HUES48 (cell line): ENCODE data around the gene SMYD2.

Experiments
- H3K27ac ChIP-seq: one replicate; pipeline ENCODE4 v1.7.0; 2013; ENCODE audit warnings: low read depth, low read length, inconsistent platforms
- H3K27me3 ChIP-seq: 2 replicates; pipeline ENCODE4 v1.6.1; 2013; ENCODE audit warnings: mild to moderate bottlenecking, low read length; ENCODE audit not compliant: control insufficient read depth, insufficient read depth
- H3K36me3 ChIP-seq: 2 replicates; pipeline ENCODE4 v1.6.1; 2013; ENCODE audit warnings: low read length; ENCODE audit not compliant: control insufficient read depth, insufficient read depth
- H3K4me1 ChIP-seq: 2 replicates; pipeline ENCODE4 v1.6.1; 2013; ENCODE audit warnings: mild to moderate bottlenecking, low read length; ENCODE audit not compliant: control insufficient read depth, insufficient read depth
- H3K4me3 ChIP-seq: 2 replicates; pipeline ENCODE4 v1.5.1; 2013; ENCODE audit warnings: mild to moderate bottlenecking, low read depth, low read length
- H3K9ac ChIP-seq: 2 replicates; pipeline ENCODE4 v1.6.1; 2013; ENCODE audit warnings: mild to moderate bottlenecking, low read depth, low read length, moderate library complexity
- H3K9me3 ChIP-seq: 2 replicates; pipeline ENCODE4 v1.6.1; 2013; ENCODE audit warnings: low read length; ENCODE audit not compliant: control insufficient read depth, insufficient read depth

The SMYD2 gene

DNA sequence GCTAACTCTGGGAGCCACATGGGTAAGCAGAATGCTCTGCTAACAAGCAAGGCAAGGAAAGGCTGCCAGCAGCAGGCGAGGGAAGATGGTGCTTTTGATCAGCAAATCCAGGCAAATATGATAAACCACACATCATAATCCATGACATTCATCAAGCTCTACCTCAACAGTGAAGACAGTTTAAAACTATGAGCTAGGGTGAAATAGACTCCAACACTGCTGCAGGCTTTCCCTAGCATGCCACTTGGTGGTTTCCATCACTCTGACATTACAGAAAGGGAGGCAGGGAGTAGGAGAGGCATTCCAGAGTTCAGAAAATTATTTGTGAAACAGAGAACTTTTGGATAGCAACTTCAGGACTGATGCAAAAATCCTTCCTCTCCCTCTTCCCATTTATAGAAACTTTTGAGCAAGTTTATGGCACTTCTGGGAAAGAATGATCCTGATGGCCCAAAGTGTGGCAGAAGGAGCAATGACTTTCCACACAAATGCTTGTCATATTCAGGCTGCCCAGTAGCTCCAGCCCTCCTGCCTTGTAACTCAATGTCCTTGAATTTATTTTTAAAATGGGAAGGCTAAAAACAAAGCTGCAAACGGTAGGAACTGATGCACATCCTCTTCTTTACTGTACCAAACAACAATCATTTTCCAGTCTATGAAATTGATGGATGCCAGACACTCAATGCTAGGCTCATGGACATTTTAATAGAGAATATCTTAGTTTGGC, 70.8 kb downstream of the SMYD2 start:
- Histone ChIP-seq H3K27me3 (no peaks in the 10 kb centered on the region), H3K27ac (no peak overlapping the region), H3K4me1 (peaks cover 27% of the 10 kb centered on the region), H3K36me3 (peaks cover 41% of the 10 kb centered on the region), H3K4me3 (no peak overlapping the region), H3K9me3 (no peaks in the 10 kb centered on the region), H3K9ac (no peak overlapping the region)

DNA sequence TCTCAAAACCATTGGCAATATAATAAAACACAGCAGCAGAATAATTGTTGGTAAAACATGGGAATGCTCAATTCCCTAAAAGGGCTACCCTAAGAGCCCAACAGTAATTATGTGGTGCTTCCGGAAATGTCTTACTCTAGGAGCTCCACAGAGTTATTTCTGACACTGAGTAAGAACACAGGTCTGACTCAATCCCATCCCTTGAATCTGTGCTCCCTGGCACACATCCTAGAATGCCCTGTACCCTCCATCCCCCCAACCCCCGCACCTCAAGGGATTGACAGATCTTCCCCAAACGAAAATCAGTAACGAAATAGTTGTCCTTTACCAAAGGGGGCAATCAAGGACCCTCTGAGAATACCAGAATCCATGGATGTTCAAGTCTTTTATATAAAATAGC, 71.9 kb downstream of the SMYD2 start:
- no peaks in the 10 kb centered on the region for H3K9me3 ChIP-seq
- H3K27ac ChIP-seq, result no peak overlapping the region
- no peak overlapping the region for H3K9ac ChIP-seq
- peaks cover 27% of the 10 kb centered on the region for H3K4me1 ChIP-seq
- H3K36me3 ChIP-seq, result peaks cover 44% of the 10 kb centered on the region
- no peak overlapping the region for H3K4me3 ChIP-seq
- no peaks in the 10 kb centered on the region for H3K27me3 ChIP-seq

DNA sequence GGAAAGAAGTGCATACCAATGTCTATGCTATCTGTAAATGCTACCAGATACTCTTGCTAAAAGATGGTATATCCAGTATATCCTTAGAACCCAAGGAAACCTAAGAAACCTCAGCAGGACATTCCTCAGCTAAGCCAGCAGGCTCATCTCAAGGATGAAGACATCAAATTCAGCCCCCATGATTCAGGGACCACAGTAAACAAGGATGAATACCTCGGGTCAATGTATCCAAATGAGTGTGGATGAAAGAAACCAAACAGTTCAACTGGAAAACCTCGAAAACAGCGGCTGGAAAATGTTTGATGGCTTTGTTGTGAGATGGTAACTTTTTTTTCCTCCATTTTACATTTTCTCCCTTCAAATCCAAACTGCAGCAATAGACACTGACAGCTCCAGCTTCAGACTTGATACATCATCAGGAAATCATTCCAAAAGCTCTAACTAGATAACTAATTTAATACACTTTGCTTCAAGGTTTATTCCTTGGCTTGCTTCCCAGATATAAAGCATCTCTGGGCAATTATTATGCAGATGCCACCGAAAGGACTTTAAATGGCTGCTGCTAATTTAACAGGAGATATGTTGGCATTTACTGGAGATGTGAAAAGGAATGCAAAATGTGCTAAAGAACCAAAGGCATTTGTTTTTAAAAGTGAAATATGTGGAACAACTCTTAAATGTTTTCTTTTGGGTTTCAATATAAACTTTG, 73.6 kb downstream of the SMYD2 start:
- H3K4me3 ChIP-seq, result no peak overlapping the region
- peaks cover 20% of the 10 kb centered on the region for H3K4me1 ChIP-seq
- H3K9me3 ChIP-seq, result no peaks in the 10 kb centered on the region
- H3K27me3 ChIP-seq, result no peaks in the 10 kb centered on the region
- H3K27ac ChIP-seq, result no peak overlapping the region
- H3K36me3 ChIP-seq, result peaks cover 47% of the 10 kb centered on the region
- no peak overlapping the region for H3K9ac ChIP-seq

DNA sequence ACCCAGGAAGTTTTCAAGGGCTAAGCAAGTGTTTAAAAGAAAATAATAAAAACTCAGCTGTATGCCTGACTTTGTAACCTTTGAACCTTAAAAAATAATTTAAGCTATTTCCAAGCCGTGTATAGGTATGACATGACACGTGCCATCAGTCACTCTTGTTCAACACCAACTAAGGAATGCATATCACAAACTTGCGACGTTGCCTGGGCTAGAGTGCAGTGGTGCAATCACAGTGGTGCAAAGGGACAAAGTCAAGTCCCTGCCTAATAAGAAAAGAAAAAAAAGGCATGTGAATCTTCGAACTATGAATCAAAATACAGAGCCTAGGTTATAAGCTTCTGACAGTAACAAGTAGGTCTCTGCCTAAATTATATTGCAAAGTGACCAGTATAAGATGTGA, 79.2 kb downstream of the SMYD2 start:
- H3K27ac ChIP-seq, result no peak overlapping the region
- no peak overlapping the region for H3K4me3 ChIP-seq
- no peaks in the 10 kb centered on the region for H3K9me3 ChIP-seq
- peaks cover 81% of the 10 kb centered on the region for H3K36me3 ChIP-seq
- no peak overlapping the region for H3K9ac ChIP-seq
- H3K4me1 ChIP-seq, result peaks cover 5% of the 10 kb centered on the region
- no peaks in the 10 kb centered on the region for H3K27me3 ChIP-seq

GRCh38 chr1:214360525-214361164, 79.7 kb downstream of the SMYD2 start:
- Histone ChIP-seq H3K9ac (no peak overlapping the region), H3K9me3 (no peaks in the 10 kb centered on the region), H3K4me3 (no peak overlapping the region), H3K27me3 (no peaks in the 10 kb centered on the region), H3K27ac (no peak overlapping the region), H3K36me3 (peaks cover 82% of the 10 kb centered on the region), H3K4me1 (no peaks in the 10 kb centered on the region)

DNA sequence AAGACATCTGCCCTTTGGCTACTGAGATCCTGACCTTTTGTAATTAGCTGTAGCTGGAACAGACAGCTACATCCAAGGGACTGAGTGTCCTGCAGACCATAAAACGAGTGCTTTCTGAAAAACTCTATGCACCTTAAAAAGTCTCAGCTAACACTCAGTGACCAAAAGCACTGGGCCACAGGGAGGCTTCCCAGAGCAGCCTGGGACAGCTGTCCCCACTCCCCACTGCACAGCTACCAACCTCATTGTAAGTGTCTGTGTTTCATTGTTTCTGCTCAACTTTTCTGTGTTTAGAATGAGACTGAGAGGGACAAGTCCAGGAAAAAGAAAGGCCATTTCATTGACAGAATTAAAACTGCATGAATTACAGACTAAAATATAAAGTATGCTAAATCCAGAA, 80.7 kb downstream of the SMYD2 start:
- H3K9me3 ChIP-seq, result no peaks in the 10 kb centered on the region
- no peak overlapping the region for H3K27ac ChIP-seq
- no peaks in the 10 kb centered on the region for H3K27me3 ChIP-seq
- no peak overlapping the region for H3K9ac ChIP-seq
- no peaks in the 10 kb centered on the region for H3K4me1 ChIP-seq
- no peak overlapping the region for H3K4me3 ChIP-seq
- peaks cover 78% of the 10 kb centered on the region for H3K36me3 ChIP-seq

DNA sequence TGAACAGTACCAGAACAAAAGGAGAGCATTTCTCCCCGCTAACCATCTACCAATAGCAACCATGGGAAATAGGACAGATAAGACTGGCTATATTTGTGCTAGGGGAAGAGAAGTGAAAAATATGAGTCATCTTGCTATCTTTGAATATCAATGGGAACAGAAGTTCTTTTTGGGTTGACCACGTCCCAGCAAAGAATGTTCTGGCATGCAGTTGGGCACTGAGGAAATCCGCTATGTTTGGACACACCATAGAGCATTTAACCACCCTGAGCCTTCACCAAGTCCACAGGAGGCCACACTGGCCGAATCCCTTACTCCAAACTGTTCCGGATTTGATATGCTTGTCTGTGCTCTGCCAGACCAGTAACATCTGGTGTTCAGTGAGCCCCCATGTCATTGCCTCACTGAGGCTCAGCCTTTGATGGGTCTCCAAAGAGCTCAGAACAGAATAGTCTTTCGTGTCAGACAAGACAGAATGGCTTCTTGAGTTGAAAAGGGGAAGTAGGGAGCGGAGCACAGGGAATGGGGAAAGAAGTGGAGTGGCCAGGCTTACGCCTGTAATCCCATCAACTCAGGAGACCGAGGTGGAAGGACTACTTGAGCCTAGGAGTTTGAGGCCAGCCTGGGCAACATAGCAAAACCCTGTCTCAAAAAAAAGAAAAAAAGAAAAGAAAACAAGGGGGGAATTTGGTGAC, 81.4 kb downstream of the SMYD2 start:
- no peaks in the 10 kb centered on the region for H3K27me3 ChIP-seq
- H3K27ac ChIP-seq, result no peak overlapping the region
- H3K4me3 ChIP-seq, result no peak overlapping the region
- no peaks in the 10 kb centered on the region for H3K9me3 ChIP-seq
- peaks cover 73% of the 10 kb centered on the region for H3K36me3 ChIP-seq
- no peaks in the 10 kb centered on the region for H3K4me1 ChIP-seq
- H3K9ac ChIP-seq, result no peak overlapping the region

DNA sequence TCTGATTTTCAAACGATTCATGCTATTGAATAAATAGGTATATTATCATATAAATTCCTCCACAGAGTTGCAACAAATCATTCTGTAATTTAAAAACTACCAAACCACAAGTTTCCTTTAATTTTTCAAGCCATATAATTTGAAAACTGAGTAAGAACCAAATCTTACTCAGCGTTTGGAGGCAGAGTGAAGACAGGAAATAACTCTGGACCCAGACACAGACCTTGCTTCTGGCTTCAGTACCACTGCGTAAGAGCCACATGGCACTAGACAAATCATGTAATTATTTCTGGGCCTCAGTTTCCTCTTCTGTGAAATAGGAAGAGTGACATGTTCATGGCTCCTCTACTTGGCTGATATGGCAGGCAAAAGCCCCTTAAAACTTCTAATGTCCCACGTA, 82.4 kb downstream of the SMYD2 start:
- H3K9ac ChIP-seq, result no peak overlapping the region
- H3K27ac ChIP-seq, result no peak overlapping the region
- no peaks in the 10 kb centered on the region for H3K9me3 ChIP-seq
- no peaks in the 10 kb centered on the region for H3K4me1 ChIP-seq
- no peaks in the 10 kb centered on the region for H3K27me3 ChIP-seq
- no peak overlapping the region for H3K4me3 ChIP-seq
- peaks cover 71% of the 10 kb centered on the region for H3K36me3 ChIP-seq

DNA sequence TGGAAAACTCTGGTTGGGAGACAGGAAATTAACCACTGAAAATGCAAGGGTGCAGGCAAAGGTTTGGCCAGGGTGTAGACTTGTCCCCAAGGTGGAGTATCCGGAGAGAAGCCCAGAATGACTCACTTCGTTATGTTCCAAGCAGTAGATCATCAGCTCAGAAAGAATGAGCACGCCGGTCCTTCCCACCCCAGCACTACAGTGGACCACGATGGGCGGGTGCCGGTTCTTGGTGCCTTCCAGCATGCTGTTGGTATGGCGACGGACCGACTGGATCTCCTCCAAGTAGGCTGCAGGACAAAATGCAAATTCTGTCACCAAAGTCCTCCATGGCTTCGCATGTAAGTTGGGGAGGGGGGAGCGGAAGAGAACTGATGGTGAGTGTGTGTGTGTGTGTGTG, 83.4 kb downstream of the SMYD2 start:
- Histone ChIP-seq H3K4me3 (no peak overlapping the region), H3K4me1 (no peaks in the 10 kb centered on the region), H3K9me3 (no peaks in the 10 kb centered on the region), H3K36me3 (peaks cover 77% of the 10 kb centered on the region), H3K27me3 (no peaks in the 10 kb centered on the region), H3K27ac (no peak overlapping the region), H3K9ac (no peak overlapping the region)

- H3K4me3 ChIP-seq, result no peak overlapping the region
- H3K27ac ChIP-seq, result no peak overlapping the region
- H3K27me3 ChIP-seq, result no peaks in the 10 kb centered on the region
- no peaks in the 10 kb centered on the region for H3K4me1 ChIP-seq
- H3K36me3 ChIP-seq, result peaks cover 76% of the 10 kb centered on the region
- H3K9ac ChIP-seq, result no peak overlapping the region
- H3K9me3 ChIP-seq, result no peaks in the 10 kb centered on the region
Measured at GRCh38 chr1:214364786-214365295, 83.9 kb downstream of the SMYD2 start.
